GM12873 (cell line): ENCODE measurements around the gene NCOA4.

Experiments
- CTCF ChIP-seq: IDR thresholded peaks from 2 replicates; pipeline ENCODE4 v1.5.1; 2012; ENCODE audit warnings: low read depth, mild to moderate bottlenecking, moderate library complexity, low read length, control low read depth; ENCODE audit not compliant: insufficient read depth; ENCODE audit errors: missing control alignments

NCOA4 gene

GRCh38 chr10:46002916-46003693, 27.3 kb downstream of the NCOA4 start:
- TF ChIP-seq CTCF = no peak

- TF ChIP-seq CTCF = no peak
Observed at GRCh38 chr10:46001187-46001756, 29.2 kb downstream of the NCOA4 start.

GRCh38 chr10:46000538-46000937, 29.9 kb downstream of the NCOA4 start:
- TF ChIP-seq CTCF = no peak

GRCh38 chr10:45997994-45998763, 32.2 kb downstream of the NCOA4 start:
- no peak for TF ChIP-seq CTCF

GRCh38 chr10:45997557-45997956, 32.9 kb downstream of the NCOA4 start:
- TF ChIP-seq CTCF = no peak

GRCh38 chr10:45983538-45984186, 46.8 kb downstream of the NCOA4 start:
- TF ChIP-seq CTCF = peak; percentile 24
